ENCODE measurements around the gene ZNF780B.

Gene ZNF780B

GRCh38 chr19:39983695-39984300, 72.2 kb downstream of the ZNF780B start:
- in situ Hi-C loops (cut with MboI; ENCODE audit: low sequenced_read_pairs) = no loop called here

GRCh38 chr19:39982883-39983282, 73.1 kb downstream of the ZNF780B start:
- in situ Hi-C loops (cut with MboI; ENCODE audit: low sequenced_read_pairs) = no loop called here

Data from HL-60/S4 treated with retinoic acid at 250 ng/mL for 4 days and 3 days (cell line).